ENCODE data around the gene PPP1CA. TPM values are rescaled to one million over a fixed set of nuclear protein-coding genes. Genes with fewer than 3 reads are reported as not detected.

The PPP1CA gene
- total RNA-seq, 4 donors from 2014 or later, result 49.9 to 78.6 (median 63.4) TPM

DNA sequence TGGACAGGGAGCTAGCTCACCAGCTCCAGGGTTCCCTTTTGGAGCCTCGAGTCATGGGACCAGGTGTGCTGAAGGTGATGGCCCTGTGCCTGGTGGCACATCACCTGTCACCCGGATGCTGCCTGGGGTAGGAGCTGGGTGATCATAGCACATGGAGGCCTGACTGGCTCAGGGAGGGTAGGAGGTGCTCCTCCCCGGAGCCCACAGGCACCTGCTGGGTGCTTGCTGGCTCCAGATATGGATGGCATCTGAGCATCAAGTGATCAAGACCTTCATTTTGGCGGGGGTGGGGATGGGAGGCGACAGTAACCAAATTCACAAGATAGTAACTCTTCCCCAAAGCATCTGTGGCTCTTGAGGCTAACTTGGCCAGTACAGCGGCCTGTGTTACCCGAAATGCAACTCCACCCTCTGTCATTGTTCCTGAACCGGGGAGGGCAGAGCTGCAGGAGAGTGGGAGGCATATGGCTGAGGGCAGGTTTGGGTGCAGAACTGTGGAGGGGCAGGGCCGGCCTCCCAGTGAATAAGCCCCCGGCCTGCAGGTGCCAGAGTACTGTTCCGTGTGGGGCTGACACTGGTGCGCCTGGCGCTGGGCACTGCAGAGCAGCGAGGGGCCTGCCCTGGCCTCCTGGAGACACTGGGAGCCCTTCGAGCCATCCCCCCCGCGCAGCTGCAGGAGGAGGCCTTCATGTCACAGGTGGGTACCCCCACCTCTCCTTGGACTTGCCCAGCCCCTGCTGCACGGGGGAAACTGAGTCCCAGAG lies 7.0 kb upstream of the PPP1CA start:
- no peaks in the 10 kb centered on the region for H3K9me3 ChIP-seq
- peaks cover 0 to 22% (median 0%) of the 10 kb centered on the region in 3 donors for H3K4me1 ChIP-seq
- H3K27me3 ChIP-seq, result peaks cover 95% of the 10 kb centered on the region
- H3K4me3 ChIP-seq, result no peak overlapping the region
- no peak overlapping the region for H3K27ac ChIP-seq
- TF ChIP-seq POLR2A (IDR thresholded peaks at IDR 0.05), result no peak
- no peak for TF ChIP-seq CTCF (IDR thresholded peaks at IDR 0.05)
- H3K36me3 ChIP-seq, result no peaks in the 10 kb centered on the region
- 20% methylated on average over 1 of the region's 18 CpGs; no CpG with 5 or more reads in 1 of the 2 donors for WGBS, 2 donors (ENCODE audit: low coverage in 1 of 2)
- no peak for ATAC-seq

GRCh38 chr11:67407688-67408163 lies 6.1 kb upstream of the PPP1CA start:
- peaks cover 97% of the 10 kb centered on the region for H3K27me3 ChIP-seq
- TF ChIP-seq EP300 (IDR thresholded peaks at IDR 0.05), result no peak
- no peak for TF ChIP-seq CTCF (IDR thresholded peaks at IDR 0.05)
- ATAC-seq, result no peak
- no peaks in the 10 kb centered on the region for H3K9me3 ChIP-seq
- H3K4me3 ChIP-seq, result no peak overlapping the region
- 40 to 80% methylated on average over 1 of the region's 12 CpGs for WGBS, 2 donors (ENCODE audit: low coverage in 1 of 2)
- no peak overlapping the region for H3K27ac ChIP-seq
- H3K36me3 ChIP-seq, result no peaks in the 10 kb centered on the region
- peaks cover 0 to 29% (median 0%) of the 10 kb centered on the region in 3 donors for H3K4me1 ChIP-seq

DNA sequence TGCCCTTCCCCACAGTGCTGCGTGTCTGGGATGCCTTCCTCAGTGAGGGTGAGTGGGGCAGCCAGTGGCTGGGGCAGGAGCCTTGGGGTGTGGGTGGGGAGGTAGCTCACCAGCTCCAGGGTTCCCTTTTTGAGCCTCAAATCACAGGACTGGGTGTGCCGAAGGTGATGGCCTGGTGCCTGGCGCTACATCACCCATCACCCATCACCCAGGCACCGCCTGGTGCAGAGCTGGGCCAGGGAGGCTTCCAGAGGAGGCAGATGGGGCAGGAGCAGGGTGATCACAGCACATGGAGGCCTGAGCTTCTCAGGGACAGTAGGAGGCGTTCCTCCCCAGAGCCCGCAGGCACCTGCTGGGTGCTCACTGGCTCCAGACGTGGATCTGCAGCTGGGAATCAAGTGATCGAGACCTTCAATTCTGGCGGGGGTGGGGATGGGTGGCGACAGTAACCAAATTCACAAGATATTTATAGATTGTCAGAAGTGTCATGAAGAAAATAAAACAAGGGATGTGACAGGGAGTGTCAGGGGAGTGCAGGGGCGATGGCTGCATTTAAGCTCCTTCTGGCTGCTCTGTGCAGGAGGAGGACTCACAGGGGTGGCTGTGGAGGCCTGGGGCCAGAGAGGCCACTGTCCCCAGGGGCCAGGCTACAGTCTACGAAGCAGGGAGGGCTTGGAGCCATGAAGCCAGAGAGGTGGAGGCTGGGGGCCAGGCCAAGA lies 5.5 kb upstream of the PPP1CA start:
- Histone ChIP-seq H3K27me3 (peaks cover 91% of the 10 kb centered on the region), H3K27ac (no peak overlapping the region), H3K4me3 (no peak overlapping the region), H3K4me1 (peaks cover 0 to 34% (median 0%) of the 10 kb centered on the region in 3 donors), H3K9me3 (no peaks in the 10 kb centered on the region), H3K36me3 (no peaks in the 10 kb centered on the region)
- TF ChIP-seq POLR2A (IDR thresholded peaks at IDR 0.05), result no peak
- no peak for TF ChIP-seq POLR2AphosphoS5 (IDR thresholded peaks at IDR 0.05)
- TF ChIP-seq EP300 (IDR thresholded peaks at IDR 0.05), result no peak
- TF ChIP-seq CTCF (IDR thresholded peaks at IDR 0.05), result no peak
- 0 to 39% methylated on average over 1 to 3 of the region's 12 CpGs for WGBS, 2 donors (ENCODE audit: low coverage in 1 of 2)
- ATAC-seq, result no peak

GRCh38 chr11:67406420-67406968 lies 4.8 kb upstream of the PPP1CA start:
- Histone ChIP-seq H3K4me3 (no peak overlapping the region), H3K27me3 (peaks cover 85% of the 10 kb centered on the region), H3K4me1 (peaks cover 0 to 36% (median 0%) of the 10 kb centered on the region in 3 donors), H3K9me3 (no peaks in the 10 kb centered on the region), H3K27ac (no peak overlapping the region), H3K36me3 (no peaks in the 10 kb centered on the region)
- WGBS, 2 donors (ENCODE audit: low coverage in 1 of 2), result no CpG with 5 or more reads among the region's 18 CpGs
- ATAC-seq, result no peak
- TF ChIP-seq POLR2A (IDR thresholded peaks at IDR 0.05), result no peak
- TF ChIP-seq CTCF (IDR thresholded peaks at IDR 0.05), result no peak
- TF ChIP-seq POLR2AphosphoS5 (IDR thresholded peaks at IDR 0.05), result no peak
- no peak for TF ChIP-seq EP300 (IDR thresholded peaks at IDR 0.05)
